Prostate gland (tissue), 2 donors: Measurements from ENCODE around the gene HSPBP1. TPM values are rescaled to one million over a fixed set of nuclear protein-coding genes. Genes with fewer than 3 reads are reported as not detected.

Source experiments
- DNase-seq: peaks from one replicate; pipeline ENCODE4 v3.0.0-alpha.2; 2019; ENCODE audit warnings: low spot score
- H3K27ac ChIP-seq, 2 donors: fragments of 200-600 bp; sonication (generic); 2 replicates each; pipeline ENCODE4 v1.5.1; 2017 to 2019
- H3K27me3 ChIP-seq: fragments of 200-600 bp; sonication (generic); replicated peaks from 2 replicates; pipeline ENCODE4 v1.5.1; 2019; ENCODE audit not compliant: insufficient read depth
- H3K36me3 ChIP-seq, 2 donors: fragments of 200-600 bp; sonication (generic); 1 replicate in 1 of 2; 2 replicates in 1 of 2; pipeline versions ENCODE4 v1.5.1 to v1.8.1; 2017 to 2019
- H3K4me1 ChIP-seq: fragments of 200-600 bp; sonication (generic); replicated peaks from 2 replicates; pipeline ENCODE4 v1.5.1; 2019
- H3K4me3 ChIP-seq, 2 donors: fragments of 200-600 bp; sonication (generic); 2 replicates each; pipeline ENCODE4 v1.5.1; 2017 to 2019
- H3K9me3 ChIP-seq: fragments of 200-600 bp; sonication (generic); 2 replicates; pipeline ENCODE4 v1.5.1; 2017
- CTCF ChIP-seq, 4 experiments: fragments of 200-600 bp in 2 of 4; fragments of 450-650 bp in 2 of 4; sonication (generic) in 2 of 4; IDR thresholded peaks; 1 replicate in 3 of 4; 2 replicates in 1 of 4; pipeline ENCODE4 v1.5.1; 2016 to 2019; ENCODE audit warnings: antibody characterized with exemption in 4 of 4, mild to moderate bottlenecking in 2 of 4, moderate library complexity in 2 of 4
- POLR2A ChIP-seq: fragments of 450-650 bp; IDR thresholded peaks from one replicate; pipeline ENCODE4 v1.6.1; 2016; ENCODE audit warnings: antibody characterized with exemption, mild to moderate bottlenecking
- POLR2AphosphoS5 ChIP-seq: sonication (generic); formaldehyde crosslinking; IDR thresholded peaks from one replicate; pipeline ENCODE4 v1.6.1; 2017; ENCODE audit warnings: antibody characterized with exemption
- WGBS: methylation state at CpG from one replicate; pipeline ENCODE4 v1.1.5; 2018; 5-methylcytosine and 5-hydroxymethylcytosine counted together
- intact Hi-C: fragments of 100-400 bp; cut with DNase I; formaldehyde crosslinking; loops from one replicate; pipeline ENCODE4 v1.14.2; 2022
- total RNA-seq, 2 donors: library from RNA; depleted of rRNA; stranded (reverse); fragments of >200 nt; gene quantifications; one replicate each; pipeline ENCODE4 v1.1.0, GENCODE V29; 2016

The HSPBP1 gene
- total RNA-seq, 2 donors from 2014 or later: 33.6 to 36.0 TPM

- 79% methylated on average over 9 of the region's 9 CpGs for WGBS
These were observed 41.7 kb upstream of the HSPBP1 start for GRCh38 chr19:55321466-55322137.

GRCh38 chr19:55320844-55321419 lies 41.0 kb upstream of the HSPBP1 start:
- 82% methylated on average over 8 of the region's 8 CpGs for WGBS
- Histone ChIP-seq H3K27me3 (no peaks in the 10 kb centered on the region), H3K9me3 (no peaks in the 10 kb centered on the region), H3K4me1 (no peaks in the 10 kb centered on the region), H3K4me3 (no peak overlapping the region), H3K27ac (no peak overlapping the region), H3K36me3 (no peaks in the 10 kb centered on the region)
- no peak for TF ChIP-seq CTCF (IDR thresholded peaks at IDR 0.05)
- no peak for TF ChIP-seq POLR2A
- TF ChIP-seq POLR2AphosphoS5: no peak
- no peak for DNase-seq
- intact Hi-C loops: no loop called here

More at GRCh38 chr19:55321466-55322137, 41.7 kb upstream of the HSPBP1 start:
- DNase-seq: no peak
- intact Hi-C loops: no loop called here
- TF ChIP-seq POLR2AphosphoS5: no peak
- TF ChIP-seq CTCF (IDR thresholded peaks at IDR 0.05): no peak
- TF ChIP-seq POLR2A: no peak
- Histone ChIP-seq H3K27me3 (no peaks in the 10 kb centered on the region), H3K4me1 (no peaks in the 10 kb centered on the region), H3K27ac (no peak overlapping the region), H3K4me3 (no peak overlapping the region), H3K36me3 (no peaks in the 10 kb centered on the region), H3K9me3 (no peaks in the 10 kb centered on the region)

GRCh38 chr19:55319785-55320184 lies 39.9 kb upstream of the HSPBP1 start:
- TF ChIP-seq POLR2A (no peak), CTCF (IDR thresholded peaks at IDR 0.05) (no peak), POLR2AphosphoS5 (no peak)
- intact Hi-C loops: no loop called here
- no peak for DNase-seq
- H3K36me3 ChIP-seq: no peaks in the 10 kb centered on the region
- 19% methylated on average over 21 of the region's 21 CpGs for WGBS
- no peaks in the 10 kb centered on the region for H3K4me1 ChIP-seq
- H3K9me3 ChIP-seq: no peaks in the 10 kb centered on the region
- no peak overlapping the region for H3K4me3 ChIP-seq
- no peaks in the 10 kb centered on the region for H3K27me3 ChIP-seq
- no peak overlapping the region for H3K27ac ChIP-seq

GRCh38 chr19:55316646-55317045 lies 36.7 kb upstream of the HSPBP1 start:
- TF ChIP-seq POLR2AphosphoS5: no peak
- no peak for TF ChIP-seq POLR2A
- no peak for TF ChIP-seq CTCF (IDR thresholded peaks at IDR 0.05)
- no peak for DNase-seq
- 86% methylated on average over 8 of the region's 8 CpGs for WGBS
- Histone ChIP-seq H3K36me3 (no peaks in the 10 kb centered on the region), H3K4me1 (no peaks in the 10 kb centered on the region), H3K27ac (no peak overlapping the region), H3K4me3 (no peak overlapping the region), H3K9me3 (no peaks in the 10 kb centered on the region), H3K27me3 (no peaks in the 10 kb centered on the region)
- intact Hi-C loops: no loop called here

- Histone ChIP-seq H3K4me1 (no peaks in the 10 kb centered on the region), H3K27me3 (no peaks in the 10 kb centered on the region), H3K36me3 (no peaks in the 10 kb centered on the region), H3K27ac (no peak overlapping the region), H3K9me3 (no peaks in the 10 kb centered on the region), H3K4me3 (no peak overlapping the region)
- TF ChIP-seq POLR2A: no peak
- no peak for TF ChIP-seq POLR2AphosphoS5
- TF ChIP-seq CTCF (IDR thresholded peaks at IDR 0.05): no peak
- 70% methylated on average over 13 of the region's 13 CpGs for WGBS
- intact Hi-C loops: no loop called here
- DNase-seq: no peak
These were observed 36.1 kb upstream of the HSPBP1 start for GRCh38 chr19:55315956-55316525.
